Raji (cell line): ENCODE data around the gene SLC66A2.

Experiments
- POLR2A ChIP-seq: IDR thresholded peaks from 2 replicates; pipeline ENCODE4 v1.6.1; 2011; ENCODE audit warnings: low read depth, low read length, control low read depth; ENCODE audit not compliant: insufficient read depth

Gene SLC66A2

DNA sequence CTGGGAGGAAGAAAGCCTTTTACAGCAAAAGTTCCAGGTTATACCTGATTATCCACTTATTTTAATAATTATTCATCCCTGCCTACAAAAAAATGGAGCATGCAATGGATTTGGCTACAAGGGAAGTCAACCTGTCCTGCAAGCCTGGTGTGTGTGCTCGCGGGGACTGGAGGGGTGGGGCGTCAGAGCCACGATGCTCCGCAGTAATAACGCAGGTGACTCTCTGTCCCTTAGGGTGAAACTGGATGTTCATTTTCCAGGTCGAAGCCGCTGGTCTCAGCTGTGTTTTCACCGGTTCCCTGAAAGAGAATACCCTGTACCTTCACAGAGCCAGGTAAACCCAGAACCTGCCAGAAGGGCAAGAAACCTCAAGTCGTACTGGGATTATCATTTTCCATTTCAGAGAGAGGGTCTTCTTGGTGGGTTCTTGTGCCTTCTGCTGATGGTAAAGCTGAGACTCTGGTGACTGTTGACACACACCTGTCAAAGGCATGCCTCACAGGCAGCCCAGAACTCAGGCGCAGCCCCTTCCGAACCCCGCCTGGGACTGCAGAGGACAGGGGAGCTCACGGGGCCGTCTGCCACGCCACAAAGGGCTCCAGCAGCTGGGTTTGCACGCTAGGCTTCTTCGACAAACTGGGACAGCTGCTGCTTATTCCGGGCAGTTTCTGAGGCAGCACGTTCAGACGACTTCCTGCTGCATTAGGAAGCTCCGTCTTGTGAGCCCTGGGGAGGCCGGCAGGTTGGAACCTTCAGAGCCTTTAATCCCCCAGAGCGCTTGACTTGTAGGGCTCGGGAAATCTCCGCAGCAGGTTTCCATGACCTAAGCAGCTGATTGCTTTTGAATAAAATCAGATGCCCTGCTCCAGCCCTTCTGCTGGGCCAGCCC lies 95.1 kb downstream of the SLC66A2 start:
- TF ChIP-seq POLR2A, result no peak

DNA sequence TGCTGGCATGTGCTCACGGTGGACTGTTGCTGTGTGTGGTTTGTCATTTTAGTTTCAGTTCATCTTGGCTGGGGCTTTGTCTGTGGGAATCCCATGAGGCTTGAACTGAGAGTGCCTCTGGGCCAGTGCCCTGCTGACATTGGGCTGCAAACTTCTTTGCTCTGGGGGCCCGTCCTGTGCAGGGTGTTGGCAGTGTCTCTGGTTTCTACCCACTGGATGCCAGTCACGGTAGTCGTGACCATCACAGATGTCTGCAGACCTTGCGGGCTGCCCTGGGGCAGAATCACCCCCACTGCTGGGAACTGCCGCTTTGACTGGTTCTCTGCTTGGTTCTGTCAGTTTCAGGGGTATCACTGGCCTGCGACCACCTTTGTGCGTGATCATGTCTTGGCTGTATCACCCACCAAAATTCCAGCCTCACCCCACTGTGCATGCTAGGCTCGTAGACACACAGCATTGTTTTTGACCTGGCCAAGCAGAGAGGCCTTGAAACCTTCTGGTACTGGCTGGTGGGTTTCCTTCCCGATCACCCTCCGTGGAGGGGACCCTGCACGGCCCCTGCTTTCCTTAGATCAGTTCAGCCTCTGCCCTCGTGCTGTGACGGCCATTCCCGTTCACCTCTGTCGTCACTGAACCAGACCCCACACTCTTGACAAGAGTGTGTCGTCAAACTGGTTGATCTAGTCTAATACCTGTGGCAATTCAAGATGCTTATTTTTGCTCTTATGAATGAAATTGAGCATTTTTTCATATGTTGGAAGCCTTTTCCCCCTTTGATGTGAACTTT lies 96.1 kb downstream of the SLC66A2 start:
- TF ChIP-seq POLR2A, result no peak

- TF ChIP-seq POLR2A, result no peak
Measured at GRCh38 chr18:79853993-79854364, 97.5 kb downstream of the SLC66A2 start.

GRCh38 chr18:79853303-79853992 lies 98.0 kb downstream of the SLC66A2 start:
- no peak for TF ChIP-seq POLR2A

GRCh38 chr18:79852561-79853302 lies 98.7 kb downstream of the SLC66A2 start:
- no peak for TF ChIP-seq POLR2A
